Measurements from ENCODE around the gene ST6GALNAC6.
A peak's percentile ranks its signal among the peaks of the same experiment; 100 is the strongest.

The ST6GALNAC6 gene

GRCh38 chr9:127931092-127931881, 31.9 kb upstream of the ST6GALNAC6 start:
- DNase-seq: peak; percentile 22 to 83 (median 82)

- DNase-seq: peak; percentile 64 to 92 (median 91)
Observed at GRCh38 chr9:127930231-127931091, 31.1 kb upstream of the ST6GALNAC6 start, which contains the start of gene PIP5KL1. PIP5KL1 (minus strand) TSS chr9:127930777; CDS start chr9:127930752, 25 bp downstream.

DNA sequence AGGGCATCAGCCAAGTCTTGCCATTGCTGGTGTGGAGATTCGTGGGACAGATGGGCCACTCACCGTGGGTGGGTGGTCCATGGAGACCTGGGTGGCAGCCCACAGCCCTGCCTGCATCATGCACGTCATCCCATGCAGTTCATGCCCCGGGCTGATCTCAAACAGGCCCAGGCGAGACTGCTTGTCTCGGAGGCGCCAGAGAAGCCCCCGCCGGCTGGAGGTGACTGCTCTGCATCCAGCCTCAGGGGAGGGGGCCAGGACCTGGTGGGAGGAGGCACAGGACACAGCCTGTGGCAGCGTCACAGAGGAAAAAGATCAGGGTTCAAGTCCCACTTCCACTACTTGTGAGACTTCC, 30.2 kb upstream of the ST6GALNAC6 start:
- DNase-seq: no peak

- DNase-seq: no peak
Observed at GRCh38 chr9:127928676-127929624, 29.5 kb upstream of the ST6GALNAC6 start.

DNA sequence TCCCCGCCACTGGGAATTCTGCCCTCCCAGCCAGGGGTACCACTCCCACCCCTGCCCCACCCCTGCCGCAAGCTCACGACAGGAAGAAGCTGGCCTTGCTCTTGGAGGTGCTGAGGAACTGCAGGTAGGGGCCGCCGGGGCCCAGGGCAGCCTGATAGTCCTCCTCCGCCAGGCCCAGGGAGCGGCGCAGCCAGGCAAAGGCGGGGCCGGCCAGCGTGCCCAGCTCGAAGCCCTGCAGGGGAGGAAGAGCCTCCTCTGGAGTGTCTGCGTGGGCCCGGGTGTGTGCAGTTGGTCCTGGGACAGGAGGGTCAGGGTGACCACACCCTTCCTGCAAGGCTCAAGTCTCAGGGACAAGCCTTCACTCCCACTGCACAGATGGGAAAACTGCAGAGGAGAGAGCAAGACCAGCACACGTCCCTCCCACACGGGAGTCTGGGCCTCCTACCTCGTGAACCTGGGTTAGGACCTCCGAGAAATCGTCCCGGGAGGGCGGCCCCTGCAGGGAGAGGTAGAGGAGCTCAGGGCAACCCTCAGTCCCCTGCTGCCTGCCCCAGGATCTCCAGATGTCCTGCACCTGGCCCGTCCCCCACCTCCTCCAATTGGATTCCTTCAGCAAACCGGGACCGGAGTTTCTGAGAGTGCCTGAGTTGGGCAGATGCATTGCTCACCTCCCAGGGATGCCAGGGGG, 28.7 kb upstream of the ST6GALNAC6 start:
- DNase-seq: peak in 1 of 3 experiments; percentile 82

- peak; percentile 24 to 85 (median 85) for DNase-seq
Observed at GRCh38 chr9:127927201-127927987, 28.0 kb upstream of the ST6GALNAC6 start.

DNA sequence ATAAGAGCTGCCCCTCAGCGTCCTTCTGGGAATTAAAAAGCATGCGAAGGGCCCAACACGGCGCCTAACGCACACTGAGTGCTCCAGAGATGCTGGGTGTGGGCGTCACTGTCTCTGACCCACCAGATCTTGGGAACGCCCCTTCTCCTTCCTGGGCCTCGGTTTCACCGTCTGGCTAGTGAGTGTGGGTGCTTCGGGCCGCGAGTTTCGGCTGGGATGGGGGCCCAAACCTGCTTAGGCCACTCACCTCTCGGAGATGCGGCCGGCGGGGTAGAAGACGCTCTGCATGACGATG, 27.4 kb upstream of the ST6GALNAC6 start:
- DNase-seq: peak in 2 of 3 experiments; percentile 48 to 55

- DNase-seq: no peak
Observed at GRCh38 chr9:127925959-127926905, 26.8 kb upstream of the ST6GALNAC6 start.

- no peak for DNase-seq
Observed at GRCh38 chr9:127924736-127925444, 25.5 kb upstream of the ST6GALNAC6 start.

DNA sequence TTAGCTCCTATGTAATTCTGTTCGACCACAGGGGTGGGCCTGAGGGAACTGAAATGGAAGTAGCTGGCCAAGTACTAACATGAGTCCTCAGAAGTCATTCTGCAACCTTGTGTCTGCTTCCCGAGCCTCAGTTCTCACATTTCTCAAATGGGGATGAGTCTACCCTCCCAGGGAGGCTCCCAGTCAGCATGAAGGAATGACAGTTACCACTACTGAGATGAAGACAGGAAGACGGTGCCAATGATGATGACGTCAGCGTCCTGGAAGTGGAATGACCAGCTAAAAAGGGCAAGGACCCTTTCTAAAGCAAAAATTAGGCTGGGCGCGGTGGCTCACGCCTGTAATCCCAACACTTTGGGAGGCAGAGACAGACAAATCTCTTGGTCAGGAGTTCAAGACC, 24.4 kb upstream of the ST6GALNAC6 start:
- no peak for DNase-seq

GRCh38 chr9:127923046-127923445, 23.6 kb upstream of the ST6GALNAC6 start:
- no peak for DNase-seq

GRCh38 chr9:127921557-127922120, 22.2 kb upstream of the ST6GALNAC6 start:
- peak; percentile 34 to 75 (median 58) for DNase-seq

DNA sequence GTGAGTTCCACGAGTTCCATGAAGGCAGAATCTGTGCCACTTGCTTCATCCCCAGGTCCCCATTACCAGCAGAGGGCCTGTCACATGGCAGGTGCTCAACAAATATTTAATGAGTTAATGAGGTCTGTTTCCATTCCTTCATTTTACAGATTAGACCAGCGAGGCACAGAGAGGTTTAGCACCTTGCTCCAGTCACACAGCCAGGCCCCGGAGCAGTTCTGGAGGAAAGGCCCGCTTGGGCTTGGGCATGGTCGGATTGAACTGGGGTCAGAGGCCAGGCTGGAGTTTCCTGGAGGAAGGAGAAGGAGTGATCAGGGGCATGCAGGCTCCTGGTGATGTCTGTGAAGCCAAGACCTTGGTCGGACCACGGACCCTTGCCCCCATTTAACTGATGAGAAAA, 21.4 kb upstream of the ST6GALNAC6 start:
- DNase-seq: no peak

DNA sequence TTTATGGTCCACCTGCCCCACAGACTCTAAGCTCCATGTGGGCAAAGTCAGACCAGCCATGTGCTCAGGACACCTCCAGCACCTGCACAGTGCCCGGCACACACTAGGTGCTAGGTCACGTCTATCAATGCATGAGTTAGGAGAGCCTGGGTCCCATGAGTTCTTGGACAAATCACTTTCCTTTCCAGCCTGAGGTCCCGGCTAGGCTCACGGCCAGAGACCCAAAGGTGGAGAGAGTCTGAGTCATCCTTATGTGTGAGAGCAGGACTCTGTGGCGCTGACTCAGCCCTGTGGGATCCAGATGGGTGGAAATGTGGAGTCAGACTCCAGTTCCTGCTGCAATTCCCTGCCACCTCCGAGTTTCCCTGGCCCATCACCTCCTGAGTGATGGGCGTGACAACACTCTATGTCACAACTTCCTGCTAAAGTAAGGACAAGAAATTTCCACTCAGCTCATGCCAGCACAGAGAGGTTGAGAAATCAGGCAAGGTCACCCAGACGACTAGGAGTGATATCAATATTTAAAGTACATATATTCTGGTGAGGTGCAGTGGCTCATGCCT, 19.9 kb upstream of the ST6GALNAC6 start:
- no peak for DNase-seq

- peak in 1 of 3 experiments; percentile 37 for DNase-seq
Observed at GRCh38 chr9:127918183-127919107, 19.0 kb upstream of the ST6GALNAC6 start.

- peak in 1 of 3 experiments; percentile 52 for DNase-seq
Observed at GRCh38 chr9:127917603-127918002, 18.2 kb upstream of the ST6GALNAC6 start.

All from NCI-H1417 (cell line).